ENCODE data around the gene DDX4.
A peak's percentile ranks its signal among the peaks of the same experiment; 100 is the strongest.

The DDX4 gene

DNA sequence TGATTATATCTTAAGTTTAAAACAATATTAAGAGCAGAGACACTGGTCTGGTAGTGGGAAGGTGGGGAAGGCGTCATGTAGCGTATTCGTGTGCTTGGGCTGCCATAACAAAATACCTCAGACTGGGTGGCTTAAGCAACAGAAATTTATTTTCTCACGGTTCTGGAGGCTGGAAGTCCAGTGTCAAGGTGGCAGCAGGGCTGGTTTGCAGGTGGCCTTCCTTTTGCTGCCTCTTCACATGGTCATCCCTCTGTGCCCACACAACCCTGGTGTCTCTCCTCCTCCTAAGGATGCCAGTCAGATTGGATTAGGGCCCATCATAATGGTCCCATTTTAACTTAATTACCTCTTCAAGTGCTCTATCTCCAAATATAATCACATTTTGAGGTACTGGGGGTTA lies 122.8 kb downstream of the DDX4 start:
- no peak overlapping the region for H3K4me3 ChIP-seq (replicated peaks; ENCODE audit: low read depth, low read length)
- no peak for DNase-seq (ENCODE audit: low read depth)
- TF ChIP-seq, protein P1, sequence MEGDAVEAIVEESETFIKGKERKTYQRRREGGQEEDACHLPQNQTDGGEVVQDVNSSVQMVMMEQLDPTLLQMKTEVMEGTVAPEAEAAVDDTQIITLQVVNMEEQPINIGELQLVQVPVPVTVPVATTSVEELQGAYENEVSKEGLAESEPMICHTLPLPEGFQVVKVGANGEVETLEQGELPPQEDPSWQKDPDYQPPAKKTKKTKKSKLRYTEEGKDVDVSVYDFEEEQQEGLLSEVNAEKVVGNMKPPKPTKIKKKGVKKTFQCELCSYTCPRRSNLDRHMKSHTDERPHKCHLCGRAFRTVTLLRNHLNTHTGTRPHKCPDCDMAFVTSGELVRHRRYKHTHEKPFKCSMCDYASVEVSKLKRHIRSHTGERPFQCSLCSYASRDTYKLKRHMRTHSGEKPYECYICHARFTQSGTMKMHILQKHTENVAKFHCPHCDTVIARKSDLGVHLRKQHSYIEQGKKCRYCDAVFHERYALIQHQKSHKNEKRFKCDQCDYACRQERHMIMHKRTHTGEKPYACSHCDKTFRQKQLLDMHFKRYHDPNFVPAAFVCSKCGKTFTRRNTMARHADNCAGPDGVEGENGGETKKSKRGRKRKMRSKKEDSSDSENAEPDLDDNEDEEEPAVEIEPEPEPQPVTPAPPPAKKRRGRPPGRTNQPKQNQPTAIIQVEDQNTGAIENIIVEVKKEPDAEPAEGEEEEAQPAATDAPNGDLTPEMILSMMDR (IDR thresholded peaks at IDR 0.05; ENCODE audit: low read length, missing control alignments) = no peak

- TF ChIP-seq, protein P1 (IDR thresholded peaks at IDR 0.05; ENCODE audit: low read length, missing control alignments) = no peak
- no peak overlapping the region for H3K4me3 ChIP-seq (replicated peaks; ENCODE audit: low read depth, low read length)
- DNase-seq (ENCODE audit: low read depth) = peak; percentile 61
Measured at GRCh38 chr5:55864606-55865541, 127.0 kb downstream of the DDX4 start.

DNA sequence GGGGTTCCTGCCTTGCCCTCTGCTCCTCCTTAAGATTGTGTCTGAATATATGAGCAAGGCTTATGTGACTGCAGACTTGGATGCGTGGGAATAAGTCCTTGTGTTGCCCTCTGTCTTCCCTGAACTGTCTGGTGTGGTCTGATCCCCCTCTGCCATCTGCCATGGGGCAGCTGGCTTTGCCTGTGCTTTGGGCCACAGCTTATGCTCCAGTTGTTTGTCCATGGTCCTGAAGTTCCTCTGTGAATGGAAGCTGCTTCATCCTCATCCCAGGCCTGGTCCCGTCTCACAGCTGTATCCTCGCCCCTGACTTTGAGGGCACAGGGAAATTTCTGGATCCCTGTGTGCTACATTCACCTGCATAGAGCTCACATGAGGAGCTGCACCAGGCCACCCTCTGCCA lies 128.0 kb downstream of the DDX4 start:
- TF ChIP-seq, protein P1 (IDR thresholded peaks at IDR 0.05; ENCODE audit: low read length, missing control alignments) = no peak
- no peak overlapping the region for H3K4me3 ChIP-seq (replicated peaks; ENCODE audit: low read depth, low read length)
- peak; percentile 58 for DNase-seq (ENCODE audit: low read depth)

- TF ChIP-seq, protein P1 (IDR thresholded peaks at IDR 0.05; ENCODE audit: low read length, missing control alignments) = no peak
- H3K4me3 ChIP-seq (replicated peaks; ENCODE audit: low read depth, low read length) = no peak overlapping the region
- no peak for DNase-seq (ENCODE audit: low read depth)
Measured at GRCh38 chr5:55866485-55866884, 128.6 kb downstream of the DDX4 start.
